ENCODE measurements around the gene SARDH.
A peak's percentile ranks its signal among the peaks of the same experiment; 100 is the strongest.

The SARDH gene

DNA sequence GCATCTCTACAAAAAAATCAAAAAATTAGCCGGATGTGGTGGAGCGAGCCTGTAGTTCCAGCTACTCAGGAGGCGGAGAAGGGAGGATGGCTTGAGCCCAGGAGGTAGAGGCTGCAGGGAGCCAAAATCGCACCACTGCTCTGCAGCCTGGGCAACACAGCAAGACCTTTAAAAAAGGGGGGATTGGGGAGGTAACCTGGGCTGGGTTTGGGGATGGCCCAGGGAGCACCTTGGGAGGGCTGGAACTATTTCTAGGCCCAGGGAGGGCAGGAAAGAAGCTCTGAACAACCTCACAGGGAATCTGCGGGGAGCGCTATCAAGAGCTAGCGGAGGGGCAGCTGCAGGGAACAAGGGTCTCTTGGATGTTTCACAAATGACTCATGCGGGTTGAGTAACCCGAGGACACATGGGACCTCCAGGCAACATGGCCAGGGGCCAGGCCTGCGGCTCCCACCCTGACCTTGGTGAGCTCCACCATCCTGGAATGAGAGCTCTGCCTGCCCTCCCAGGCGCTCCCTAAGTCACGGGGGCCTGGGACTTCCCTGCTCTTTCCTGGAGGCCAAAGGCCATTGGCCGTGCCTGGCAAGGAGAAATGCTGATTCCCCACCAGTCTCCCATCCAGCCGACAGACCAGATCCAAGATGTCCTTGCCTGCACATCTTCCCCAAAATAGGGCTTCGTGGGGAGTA lies 23.4 kb downstream of the SARDH start:
- TF ChIP-seq, protein P1, sequence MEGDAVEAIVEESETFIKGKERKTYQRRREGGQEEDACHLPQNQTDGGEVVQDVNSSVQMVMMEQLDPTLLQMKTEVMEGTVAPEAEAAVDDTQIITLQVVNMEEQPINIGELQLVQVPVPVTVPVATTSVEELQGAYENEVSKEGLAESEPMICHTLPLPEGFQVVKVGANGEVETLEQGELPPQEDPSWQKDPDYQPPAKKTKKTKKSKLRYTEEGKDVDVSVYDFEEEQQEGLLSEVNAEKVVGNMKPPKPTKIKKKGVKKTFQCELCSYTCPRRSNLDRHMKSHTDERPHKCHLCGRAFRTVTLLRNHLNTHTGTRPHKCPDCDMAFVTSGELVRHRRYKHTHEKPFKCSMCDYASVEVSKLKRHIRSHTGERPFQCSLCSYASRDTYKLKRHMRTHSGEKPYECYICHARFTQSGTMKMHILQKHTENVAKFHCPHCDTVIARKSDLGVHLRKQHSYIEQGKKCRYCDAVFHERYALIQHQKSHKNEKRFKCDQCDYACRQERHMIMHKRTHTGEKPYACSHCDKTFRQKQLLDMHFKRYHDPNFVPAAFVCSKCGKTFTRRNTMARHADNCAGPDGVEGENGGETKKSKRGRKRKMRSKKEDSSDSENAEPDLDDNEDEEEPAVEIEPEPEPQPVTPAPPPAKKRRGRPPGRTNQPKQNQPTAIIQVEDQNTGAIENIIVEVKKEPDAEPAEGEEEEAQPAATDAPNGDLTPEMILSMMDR (conservative IDR thresholded peaks at IDR 0.05; ENCODE audit: low read depth, low read length) = no peak
- no peak overlapping the region for H3K4me3 ChIP-seq (ENCODE audit: low read depth, low read length)
- DNase-seq (ENCODE audit: low read depth) = peak; percentile 91

DNA sequence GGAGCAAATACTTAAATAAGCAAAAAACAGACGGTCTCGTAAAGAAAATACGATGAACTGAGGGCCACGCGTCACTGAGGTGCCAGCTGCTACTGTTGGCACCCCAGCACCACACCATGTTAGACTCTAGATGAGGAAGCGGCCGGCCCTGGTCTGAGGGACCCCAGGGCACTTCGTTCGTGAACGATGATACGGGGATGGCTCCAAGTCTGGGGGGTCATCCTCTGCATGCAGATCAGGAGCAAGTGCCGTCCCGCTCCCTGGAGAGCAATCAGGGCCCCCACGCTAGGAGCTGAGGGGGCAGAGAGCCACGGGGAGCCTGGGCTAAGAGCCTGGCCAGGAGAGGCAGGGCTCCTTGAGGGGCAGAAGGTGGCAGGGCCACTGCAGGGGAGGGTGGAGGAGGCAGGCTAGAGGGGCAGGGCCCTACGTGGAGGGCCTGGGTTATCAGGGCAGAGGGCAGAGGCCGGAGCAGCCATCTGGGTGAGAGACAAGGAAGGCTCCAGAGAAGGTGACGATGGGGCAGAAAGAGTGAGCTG lies 24.1 kb downstream of the SARDH start:
- TF ChIP-seq, protein P1 (conservative IDR thresholded peaks at IDR 0.05; ENCODE audit: low read depth, low read length) = no peak
- DNase-seq (ENCODE audit: low read depth) = no peak
- H3K4me3 ChIP-seq (ENCODE audit: low read depth, low read length) = no peak overlapping the region

DNA sequence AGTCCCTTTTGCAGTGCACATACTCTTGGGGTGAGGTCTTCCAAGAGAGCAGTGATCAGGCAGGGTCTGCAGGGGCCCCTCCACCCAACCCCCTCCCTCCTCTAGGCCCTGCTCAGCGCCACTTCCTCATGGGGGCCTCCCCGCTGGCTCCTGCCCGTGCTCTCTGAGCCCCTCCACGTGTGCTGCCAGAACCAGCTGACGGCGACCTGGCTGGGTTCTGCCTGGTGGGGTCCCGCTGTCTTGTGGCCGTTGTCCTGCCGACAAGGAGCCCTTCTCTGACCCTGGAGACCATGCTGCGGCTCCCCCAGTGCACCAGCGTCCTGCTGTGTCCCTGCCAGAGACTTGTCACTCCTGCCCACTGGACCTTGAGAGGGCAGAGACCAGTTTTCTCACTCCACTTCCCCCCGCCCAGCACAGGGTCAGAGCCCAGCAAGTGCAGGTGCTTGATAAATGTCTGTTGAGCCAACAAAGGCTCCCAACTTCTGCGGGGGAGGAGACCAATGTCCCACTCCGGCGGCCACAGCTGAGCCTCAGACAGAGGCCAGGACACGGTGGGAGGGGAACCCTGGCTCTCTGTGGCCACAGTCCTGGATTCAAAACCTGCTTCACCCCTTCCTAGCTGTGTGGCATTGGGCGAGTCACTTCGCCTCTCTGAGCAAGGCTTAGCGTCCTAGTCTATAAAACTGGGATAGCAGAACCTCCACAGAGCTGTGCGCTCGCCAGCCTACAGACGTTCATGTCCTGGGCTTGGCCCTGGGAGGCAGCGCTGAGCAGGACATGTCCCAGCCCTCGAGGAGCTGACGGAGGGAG lies 24.8 kb downstream of the SARDH start:
- no peak overlapping the region for H3K4me3 ChIP-seq (ENCODE audit: low read depth, low read length)
- DNase-seq (ENCODE audit: low read depth) = no peak
- TF ChIP-seq, protein P1 (conservative IDR thresholded peaks at IDR 0.05; ENCODE audit: low read depth, low read length) = no peak

DNA sequence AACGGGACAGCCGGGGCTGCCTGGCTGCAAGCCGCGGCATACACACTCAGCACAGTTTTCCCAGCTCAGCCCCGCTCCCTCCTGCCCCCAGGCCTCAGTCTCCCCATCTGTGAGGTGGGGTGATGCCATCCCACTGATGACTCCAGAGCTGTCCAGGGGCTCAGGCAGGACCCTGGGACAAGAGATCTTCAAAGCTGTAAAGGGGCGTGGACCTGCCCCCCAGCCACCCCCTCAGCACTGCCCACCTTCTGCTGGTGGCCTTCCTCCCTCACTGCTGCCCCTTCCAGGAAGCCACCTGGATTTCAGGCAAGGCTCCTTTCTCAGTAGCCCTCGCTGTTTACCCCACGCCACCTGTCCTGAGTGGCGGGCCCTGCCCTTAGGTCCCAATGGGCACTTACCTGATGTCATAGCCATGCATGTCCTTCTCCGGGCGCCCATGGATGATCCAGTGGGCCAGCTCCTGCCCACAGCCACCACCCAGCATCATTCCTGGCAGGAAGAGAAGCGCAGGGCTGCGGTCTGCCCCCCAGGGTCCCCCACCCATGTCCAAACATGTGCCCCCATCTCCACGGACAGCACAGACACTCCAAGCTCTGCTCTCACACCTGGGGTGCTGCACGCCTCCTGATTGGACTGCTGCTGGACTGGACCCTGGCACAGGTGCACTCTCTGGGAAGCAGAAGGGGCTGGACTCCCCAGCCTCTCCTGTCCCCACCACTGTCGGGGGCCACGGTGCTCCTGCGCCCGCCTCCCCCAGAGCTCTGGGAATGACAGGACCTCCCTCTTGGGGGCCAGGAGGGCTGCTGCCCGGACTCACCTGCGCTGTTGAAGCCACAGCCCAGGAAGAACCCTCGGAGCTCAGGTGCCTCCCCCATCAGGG lies 25.7 kb downstream of the SARDH start:
- DNase-seq (ENCODE audit: low read depth) = no peak
- H3K4me3 ChIP-seq (ENCODE audit: low read depth, low read length) = no peak overlapping the region
- TF ChIP-seq, protein P1 (conservative IDR thresholded peaks at IDR 0.05; ENCODE audit: low read depth, low read length) = no peak

DNA sequence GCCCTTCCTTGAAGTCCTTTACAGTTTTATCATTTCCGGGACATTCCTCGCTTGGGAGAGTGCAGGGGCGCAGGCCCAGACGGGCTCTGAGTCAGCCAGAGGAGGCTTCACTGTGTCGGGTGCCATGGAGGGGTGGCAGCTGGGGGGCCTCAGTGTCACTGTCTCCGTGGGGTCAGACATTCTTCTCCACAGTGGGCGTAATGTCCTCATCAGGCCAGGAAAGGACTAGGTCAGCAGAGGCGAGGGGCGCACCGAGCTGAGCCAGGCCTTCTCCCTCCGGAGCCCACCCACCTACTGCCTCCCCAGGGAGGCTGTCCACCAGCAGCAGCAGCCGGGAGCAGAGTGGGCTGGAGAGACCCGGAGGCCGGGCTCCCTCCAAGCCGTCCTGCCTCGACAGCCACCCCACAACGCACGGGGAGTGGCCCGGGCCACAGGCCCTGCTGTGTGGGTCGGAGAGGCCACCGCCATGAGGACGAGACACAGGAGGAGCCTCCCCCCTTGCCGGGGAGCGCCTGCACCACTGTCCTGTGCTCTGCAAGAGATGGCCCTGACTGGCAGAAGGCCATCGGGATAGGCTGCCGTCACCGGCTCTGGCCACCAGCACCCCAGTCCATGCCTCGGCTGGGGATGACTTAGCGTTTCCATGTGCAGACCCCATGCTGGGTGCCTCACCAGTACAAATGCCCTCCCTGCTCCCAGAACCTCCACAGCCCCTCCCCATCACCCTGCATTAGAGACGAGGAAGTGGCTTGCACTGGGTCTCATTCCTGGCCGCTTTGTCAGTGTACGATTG lies 26.5 kb downstream of the SARDH start:
- TF ChIP-seq, protein P1 (conservative IDR thresholded peaks at IDR 0.05; ENCODE audit: low read depth, low read length) = no peak
- DNase-seq (ENCODE audit: low read depth) = peak; percentile 88
- no peak overlapping the region for H3K4me3 ChIP-seq (ENCODE audit: low read depth, low read length)
